Adrenal gland (tissue), 12 donors: ENCODE data around the gene NRXN3. TPM values are rescaled to one million over a fixed set of nuclear protein-coding genes. Genes with fewer than 3 reads are reported as not detected.

ENCODE experiments used
- DNase-seq, 7 donors: peaks; one replicate each; pipeline ENCODE4 v3.0.0-alpha.2; 2019 to 2020
- H3K27ac ChIP-seq, 5 donors: fragments of 200-600 bp; sonication (generic) in 4 of 5; 1 replicate in 3 of 5; 2 replicates in 2 of 5; pipeline versions ENCODE4 v1.5.1 to v1.8.0; 2016 to 2020; ENCODE audit warnings: mild to moderate bottlenecking in 1 of 5
- H3K27me3 ChIP-seq: fragments of 200-600 bp; 2 replicates; pipeline ENCODE4 v1.8.0; 2021
- H3K36me3 ChIP-seq, 2 donors: fragments of 200-600 bp; replicated peaks in 1 of 2; 1 replicate in 1 of 2; 2 replicates in 1 of 2; pipeline versions ENCODE4 v1.5.1 to v1.8.0; 2018 to 2022
- H3K4me1 ChIP-seq, 2 donors: fragments of 200-600 bp; replicated peaks in 1 of 2; 1 replicate in 1 of 2; 2 replicates in 1 of 2; pipeline versions ENCODE4 v1.5.1 to v1.8.0; 2018 to 2021
- H3K4me3 ChIP-seq, 4 donors: fragments of 200-600 bp; sonication (generic) in 3 of 4; one replicate each; pipeline ENCODE4 v1.5.1; 2016 to 2018
- H3K9me3 ChIP-seq, 3 donors: fragments of 200-600 bp; sonication (generic) in 1 of 3; replicated peaks in 1 of 3; 1 replicate in 2 of 3; 2 replicates in 1 of 3; pipeline versions ENCODE4 v1.5.1 to v1.8.0; 2016 to 2021
- POLR2A ChIP-seq, 2 donors: fragments of 450-650 bp; IDR thresholded peaks; one replicate each; pipeline ENCODE4 v1.6.1; 2017; ENCODE audit warnings: antibody characterized with exemption in 2 of 2, mild to moderate bottlenecking in 2 of 2, moderate library complexity in 1 of 2
- WGBS, 4 donors: extraction: QIAGEN DNeasy Blood & Tissue Kit in 2 of 4; methylation state at CpG; one replicate each; pipeline versions ENCODE4 v1.1.5 to v1.1.7; 2013 to 2017; 5-methylcytosine and 5-hydroxymethylcytosine counted together
- intact Hi-C, 2 donors: fragments of 100-400 bp; cut with DNase I; formaldehyde crosslinking; loops; one replicate each; pipeline versions ENCODE4 v1.14.1 to v1.15.0; 2022 to 2023
- polyA plus RNA-seq, 3 donors: library from polyadenylated mRNA; stranded (reverse); fragments of 200-250 nt in 2 of 3; fragments of 350-450 nt in 1 of 3; fragmentation: Illumina TruSeq in 1 of 3; extraction: RNeasy Lipid Tissue Mini Kit (QIAGEN cat#74804) in 1 of 3; gene quantifications; one replicate each; pipeline ENCODE4 v1.2.3, GENCODE V29; 2013 to 2014
- total RNA-seq, 9 donors: library from RNA; depleted of rRNA in 4 of 9; stranded (reverse); fragments of >200 nt in 4 of 9; fragments of 120-200 nt in 1 of 9; fragmentation: NEBNext Ultra II Directional in 1 of 9; extraction: Animal tissue kit (Norgen Biotek cat#: 25700) in 1 of 9; gene quantifications; one replicate each; pipeline versions ENCODE4 v1.1.0 to v1.2.4, GENCODE V29; 2013 to 2023
- TF ChIP-seq, protein P1 (sequence below), 6 experiments: fragments of 450-650 bp in 4 of 6; fragments of 200-600 bp in 2 of 6; sonication (generic) in 1 of 6; IDR thresholded peaks; 1 replicate in 5 of 6; 2 replicates in 1 of 6; pipeline versions ENCODE4 v1.5.1 to v1.8.0; 2016 to 2021; ENCODE audit warnings: antibody characterized with exemption in 6 of 6, mild to moderate bottlenecking in 2 of 6, moderate library complexity in 1 of 6
- donor health status: healthy with polysubstance abuse.
- donor health status: Bipolar disorder and iron deficiency.
- donor health status: DM: yes; HTN: yes; CAD: no.
- donor health status: DM: no; HTN: no; CAD: no.
- donor health status: DM: no; HTN: no; CAD: no.
- donor health status: DM: yes; HTN: yes; CAD: no.

NRXN3 gene
- total and polyA plus RNA-seq, 12 donors = 0.09 to 8.5 (median 1.6) TPM

DNA sequence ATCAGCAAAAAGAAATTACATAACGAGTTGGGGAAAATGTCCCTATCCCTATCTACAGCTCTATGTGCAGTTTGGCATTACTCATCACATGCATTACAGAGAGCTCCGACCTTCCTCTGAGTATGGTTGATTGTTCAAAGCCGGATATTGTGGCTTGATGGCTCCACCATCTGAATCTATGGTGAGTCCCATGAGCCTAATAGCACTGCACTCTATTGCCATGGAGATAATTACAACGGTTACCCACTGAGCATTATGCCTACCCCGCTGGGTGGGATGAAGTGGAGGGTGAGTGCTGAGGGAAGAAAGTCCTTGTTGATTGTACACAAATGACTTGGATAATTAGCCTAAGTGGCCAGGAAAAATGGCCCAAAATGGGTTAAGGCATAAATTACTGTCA lies 800.5 kb downstream of the NRXN3 start:
- no peak for TF ChIP-seq POLR2A (IDR thresholded peaks at IDR 0.05)
- TF ChIP-seq, protein P1, sequence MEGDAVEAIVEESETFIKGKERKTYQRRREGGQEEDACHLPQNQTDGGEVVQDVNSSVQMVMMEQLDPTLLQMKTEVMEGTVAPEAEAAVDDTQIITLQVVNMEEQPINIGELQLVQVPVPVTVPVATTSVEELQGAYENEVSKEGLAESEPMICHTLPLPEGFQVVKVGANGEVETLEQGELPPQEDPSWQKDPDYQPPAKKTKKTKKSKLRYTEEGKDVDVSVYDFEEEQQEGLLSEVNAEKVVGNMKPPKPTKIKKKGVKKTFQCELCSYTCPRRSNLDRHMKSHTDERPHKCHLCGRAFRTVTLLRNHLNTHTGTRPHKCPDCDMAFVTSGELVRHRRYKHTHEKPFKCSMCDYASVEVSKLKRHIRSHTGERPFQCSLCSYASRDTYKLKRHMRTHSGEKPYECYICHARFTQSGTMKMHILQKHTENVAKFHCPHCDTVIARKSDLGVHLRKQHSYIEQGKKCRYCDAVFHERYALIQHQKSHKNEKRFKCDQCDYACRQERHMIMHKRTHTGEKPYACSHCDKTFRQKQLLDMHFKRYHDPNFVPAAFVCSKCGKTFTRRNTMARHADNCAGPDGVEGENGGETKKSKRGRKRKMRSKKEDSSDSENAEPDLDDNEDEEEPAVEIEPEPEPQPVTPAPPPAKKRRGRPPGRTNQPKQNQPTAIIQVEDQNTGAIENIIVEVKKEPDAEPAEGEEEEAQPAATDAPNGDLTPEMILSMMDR (IDR thresholded peaks at IDR 0.05) = no peak
- no peaks in the 10 kb centered on the region for H3K36me3 ChIP-seq
- DNase-seq = no peak
- H3K4me3 ChIP-seq = no peak overlapping the region
- H3K27me3 ChIP-seq = no peaks in the 10 kb centered on the region
- no peaks in the 10 kb centered on the region for H3K4me1 ChIP-seq
- intact Hi-C loops = no loop called here
- no peaks in the 10 kb centered on the region for H3K9me3 ChIP-seq
- no peak overlapping the region for H3K27ac ChIP-seq
- WGBS, 4 donors = 69 to 78% (median 74%) methylated on average over 5 of the region's 5 CpGs

DNA sequence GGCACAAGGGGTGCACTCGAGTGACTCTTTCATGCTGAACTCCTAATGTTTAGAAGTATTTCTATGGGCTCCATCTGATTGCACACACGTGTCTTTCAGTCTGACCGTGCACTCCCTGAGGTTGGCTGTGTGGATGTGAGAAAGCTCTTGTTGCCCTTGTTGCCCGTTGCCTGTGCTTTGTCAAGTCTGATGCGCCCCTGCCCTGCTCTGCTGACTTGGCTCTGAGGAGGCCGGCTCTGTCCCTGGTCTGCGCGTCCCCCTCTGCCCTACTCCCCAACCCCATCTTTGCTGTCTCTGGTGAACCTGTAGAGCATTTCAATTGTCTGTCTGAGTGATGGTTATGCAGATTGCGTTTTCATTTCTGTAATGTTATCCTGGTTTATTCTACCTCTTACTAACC lies 802.3 kb downstream of the NRXN3 start:
- Histone ChIP-seq H3K4me1 (no peaks in the 10 kb centered on the region), H3K4me3 (no peak overlapping the region), H3K36me3 (no peaks in the 10 kb centered on the region), H3K9me3 (no peaks in the 10 kb centered on the region), H3K27ac (no peak overlapping the region), H3K27me3 (no peaks in the 10 kb centered on the region)
- WGBS, 4 donors = 75 to 93% (median 88%) methylated on average over 9 of the region's 9 CpGs
- intact Hi-C loops = no loop called here
- TF ChIP-seq, protein P1 (IDR thresholded peaks at IDR 0.05) = no peak
- TF ChIP-seq POLR2A (IDR thresholded peaks at IDR 0.05) = no peak
- DNase-seq = no peak

- H3K27ac ChIP-seq = no peak overlapping the region
- H3K4me1 ChIP-seq = no peaks in the 10 kb centered on the region
- no peaks in the 10 kb centered on the region for H3K36me3 ChIP-seq
- no peak overlapping the region for H3K4me3 ChIP-seq
- intact Hi-C loops = no loop called here
- H3K27me3 ChIP-seq = no peaks in the 10 kb centered on the region
- DNase-seq = no peak
- no peaks in the 10 kb centered on the region for H3K9me3 ChIP-seq
- TF ChIP-seq POLR2A (IDR thresholded peaks at IDR 0.05) = no peak
- TF ChIP-seq, protein P1 (IDR thresholded peaks at IDR 0.05) = no peak
- WGBS, 4 donors = 66 to 78% (median 75%) methylated on average over 3 of the region's 3 CpGs
Measured at GRCh38 chr14:78974691-78975090, 804.5 kb downstream of the NRXN3 start.

- TF ChIP-seq, protein P1 (IDR thresholded peaks at IDR 0.05) = no peak
- no peak for TF ChIP-seq POLR2A (IDR thresholded peaks at IDR 0.05)
- H3K4me1 ChIP-seq = no peaks in the 10 kb centered on the region
Measured at GRCh38 chr14:78975734-78976133, 805.6 kb downstream of the NRXN3 start.

More at GRCh38 chr14:78975734-78976133, 805.6 kb downstream of the NRXN3 start:
- intact Hi-C loops = no loop called here
- H3K36me3 ChIP-seq = no peaks in the 10 kb centered on the region
- H3K27ac ChIP-seq = no peak overlapping the region
- no peaks in the 10 kb centered on the region for H3K9me3 ChIP-seq
- 21 to 38% (median 37%) methylated on average over 3 of the region's 3 CpGs for WGBS, 4 donors
- H3K27me3 ChIP-seq = no peaks in the 10 kb centered on the region
- DNase-seq = no peak
- H3K4me3 ChIP-seq = no peak overlapping the region
